ENCODE results near the gene KIF3C.

The KIF3C gene

GRCh38 chr2:25981596-25982272 is 563 bp downstream of the KIF3C start:
- peak overlapping the region; percentile 68 for H3K4me3 ChIP-seq (ENCODE audit: insufficient read length, low read depth)
- TF ChIP-seq YY1 (IDR thresholded peaks at IDR 0.05; ENCODE audit: insufficient read depth, insufficient read length), result no peak
- no peak for TF ChIP-seq SUZ12 (IDR thresholded peaks at IDR 0.05; ENCODE audit: extremely low read depth, insufficient read depth, insufficient read length)
- TF ChIP-seq ZNF274 (IDR thresholded peaks at IDR 0.05; ENCODE audit: low read depth, low read length), result no peak
- peak overlapping the region; percentile 83 for H3K9ac ChIP-seq (ENCODE audit: insufficient read length, low read depth)
- peaks cover 28% of the 10 kb centered on the region for H3K36me3 ChIP-seq (ENCODE audit: insufficient read depth, insufficient read length, low read length)
- H3K9me3 ChIP-seq (ENCODE audit: insufficient read depth, low read length), result no peaks in the 10 kb centered on the region
- H3K27me3 ChIP-seq (ENCODE audit: insufficient read depth, insufficient read length), result no peaks in the 10 kb centered on the region
- no peak for DNase-seq (ENCODE audit: low read depth, low spot score)
- peaks cover 11% of the 10 kb centered on the region for H3K4me1 ChIP-seq (ENCODE audit: insufficient read depth, insufficient read length)

- Histone ChIP-seq H3K27me3 (ENCODE audit: insufficient read depth, insufficient read length) (no peaks in the 10 kb centered on the region), H3K4me1 (ENCODE audit: insufficient read depth, insufficient read length) (peaks cover 12% of the 10 kb centered on the region), H3K4me3 (ENCODE audit: insufficient read length, low read depth) (no peak overlapping the region), H3K9me3 (ENCODE audit: insufficient read depth, low read length) (no peaks in the 10 kb centered on the region), H3K9ac (ENCODE audit: insufficient read length, low read depth) (peak overlapping the region; percentile 83), H3K36me3 (ENCODE audit: insufficient read depth, insufficient read length, low read length) (peaks cover 29% of the 10 kb centered on the region)
- TF ChIP-seq YY1 (IDR thresholded peaks at IDR 0.05; ENCODE audit: insufficient read depth, insufficient read length), result no peak
- TF ChIP-seq SUZ12 (IDR thresholded peaks at IDR 0.05; ENCODE audit: extremely low read depth, insufficient read depth, insufficient read length), result no peak
- TF ChIP-seq ZNF274 (IDR thresholded peaks at IDR 0.05; ENCODE audit: low read depth, low read length), result no peak
- no peak for DNase-seq (ENCODE audit: low read depth, low spot score)
These were observed 1.3 kb downstream of the KIF3C start for GRCh38 chr2:25980951-25981350.

- peaks cover 14% of the 10 kb centered on the region for H3K4me1 ChIP-seq (ENCODE audit: insufficient read depth, insufficient read length)
- no peak overlapping the region for H3K4me3 ChIP-seq (ENCODE audit: insufficient read length, low read depth)
- no peak for TF ChIP-seq YY1 (IDR thresholded peaks at IDR 0.05; ENCODE audit: insufficient read depth, insufficient read length)
- no peak for TF ChIP-seq SUZ12 (IDR thresholded peaks at IDR 0.05; ENCODE audit: extremely low read depth, insufficient read depth, insufficient read length)
- no peak for TF ChIP-seq ZNF274 (IDR thresholded peaks at IDR 0.05; ENCODE audit: low read depth, low read length)
- H3K9ac ChIP-seq (ENCODE audit: insufficient read length, low read depth), result no peak overlapping the region
- H3K27me3 ChIP-seq (ENCODE audit: insufficient read depth, insufficient read length), result no peaks in the 10 kb centered on the region
- peaks cover 32% of the 10 kb centered on the region for H3K36me3 ChIP-seq (ENCODE audit: insufficient read depth, insufficient read length, low read length)
- no peak for DNase-seq (ENCODE audit: low read depth, low spot score)
- no peaks in the 10 kb centered on the region for H3K9me3 ChIP-seq (ENCODE audit: insufficient read depth, low read length)
These were observed 2.0 kb downstream of the KIF3C start for GRCh38 chr2:25980076-25980887.

GRCh38 chr2:25979001-25979400 is 3.3 kb downstream of the KIF3C start:
- Histone ChIP-seq H3K9ac (ENCODE audit: insufficient read length, low read depth) (no peak overlapping the region), H3K4me3 (ENCODE audit: insufficient read length, low read depth) (no peak overlapping the region), H3K4me1 (ENCODE audit: insufficient read depth, insufficient read length) (peaks cover 14% of the 10 kb centered on the region), H3K36me3 (ENCODE audit: insufficient read depth, insufficient read length, low read length) (peaks cover 35% of the 10 kb centered on the region), H3K27me3 (ENCODE audit: insufficient read depth, insufficient read length) (no peaks in the 10 kb centered on the region), H3K9me3 (ENCODE audit: insufficient read depth, low read length) (no peaks in the 10 kb centered on the region)
- DNase-seq (ENCODE audit: low read depth, low spot score), result no peak
- TF ChIP-seq SUZ12 (IDR thresholded peaks at IDR 0.05; ENCODE audit: extremely low read depth, insufficient read depth, insufficient read length), result no peak
- no peak for TF ChIP-seq ZNF274 (IDR thresholded peaks at IDR 0.05; ENCODE audit: low read depth, low read length)
- TF ChIP-seq YY1 (IDR thresholded peaks at IDR 0.05; ENCODE audit: insufficient read depth, insufficient read length), result no peak

GRCh38 chr2:25977768-25978167 is 4.5 kb downstream of the KIF3C start:
- Histone ChIP-seq H3K4me1 (ENCODE audit: insufficient read depth, insufficient read length) (peaks cover 14% of the 10 kb centered on the region), H3K9me3 (ENCODE audit: insufficient read depth, low read length) (no peaks in the 10 kb centered on the region), H3K9ac (ENCODE audit: insufficient read length, low read depth) (no peak overlapping the region), H3K27me3 (ENCODE audit: insufficient read depth, insufficient read length) (no peaks in the 10 kb centered on the region), H3K4me3 (ENCODE audit: insufficient read length, low read depth) (no peak overlapping the region), H3K36me3 (ENCODE audit: insufficient read depth, insufficient read length, low read length) (peaks cover 38% of the 10 kb centered on the region)
- no peak for TF ChIP-seq ZNF274 (IDR thresholded peaks at IDR 0.05; ENCODE audit: low read depth, low read length)
- no peak for TF ChIP-seq SUZ12 (IDR thresholded peaks at IDR 0.05; ENCODE audit: extremely low read depth, insufficient read depth, insufficient read length)
- TF ChIP-seq YY1 (IDR thresholded peaks at IDR 0.05; ENCODE audit: insufficient read depth, insufficient read length), result no peak
- no peak for DNase-seq (ENCODE audit: low read depth, low spot score)

- DNase-seq (ENCODE audit: low read depth, low spot score), result no peak
- Histone ChIP-seq H3K4me1 (ENCODE audit: insufficient read depth, insufficient read length) (peaks cover 14% of the 10 kb centered on the region), H3K36me3 (ENCODE audit: insufficient read depth, insufficient read length, low read length) (peaks cover 42% of the 10 kb centered on the region), H3K4me3 (ENCODE audit: insufficient read length, low read depth) (no peak overlapping the region), H3K9me3 (ENCODE audit: insufficient read depth, low read length) (no peaks in the 10 kb centered on the region), H3K27me3 (ENCODE audit: insufficient read depth, insufficient read length) (no peaks in the 10 kb centered on the region), H3K9ac (ENCODE audit: insufficient read length, low read depth) (no peak overlapping the region)
- TF ChIP-seq SUZ12 (IDR thresholded peaks at IDR 0.05; ENCODE audit: extremely low read depth, insufficient read depth, insufficient read length), result no peak
- no peak for TF ChIP-seq YY1 (IDR thresholded peaks at IDR 0.05; ENCODE audit: insufficient read depth, insufficient read length)
- no peak for TF ChIP-seq ZNF274 (IDR thresholded peaks at IDR 0.05; ENCODE audit: low read depth, low read length)
These were observed 5.1 kb downstream of the KIF3C start for GRCh38 chr2:25976983-25977741.

Data from NT2/D1 (cell line).